ENCODE results near the gene UCK2.

GRCh38 chr1:165807613-165808012 lies 19.8 kb upstream of the UCK2 start:
- TF ChIP-seq CTCF (conservative IDR thresholded peaks at IDR 0.05) (no peak), ZFX (IDR thresholded peaks at IDR 0.05) (no peak)
